Calu3 (cell line): ENCODE data around the gene TTC17. TPM values are rescaled to one million over a fixed set of nuclear protein-coding genes. Genes with fewer than 3 reads are reported as not detected.
"Not testable (repeated sequence)": the region's sequence is repeated elsewhere in the genome, so short reads cannot be mapped to it uniquely, and the experiment has no call there.

Experiments
- BruUV-seq: library from RNA; stranded (reverse); fragments of 400-500 nt; replicated peaks from 2 replicates; lab custom pipeline; 2021; lab: Mats Ljungman, UMichigan
- CTCF ChIA-PET: fragments of 300-600 bp; sonication (Branson Sonifier 250); formaldehyde crosslinking; loops from one replicate; lab custom pipeline; 2022; ENCODE audit warnings: antibody characterized with exemption; lab: Charles Lee
- DNase-seq: peaks from one replicate; pipeline ENCODE4 v3.0.0; 2022
- H3K27ac Mint-ChIP-seq: one replicate; pipeline ENCODE4 v1.8.0; 2022; ENCODE audit warnings: mixed read lengths; ENCODE audit not compliant: unreplicated experiment
- H3K27me3 Mint-ChIP-seq: one replicate; pipeline ENCODE4 v1.8.0; 2022; ENCODE audit warnings: mixed read lengths; ENCODE audit not compliant: unreplicated experiment
- H3K36me3 Mint-ChIP-seq: one replicate; pipeline ENCODE4 v1.8.0; 2022; ENCODE audit warnings: mild to moderate bottlenecking, moderate library complexity, mixed read lengths; ENCODE audit not compliant: insufficient read depth, unreplicated experiment
- H3K4me1 Mint-ChIP-seq: one replicate; pipeline ENCODE4 v1.8.0; 2022; ENCODE audit warnings: mild to moderate bottlenecking, low read depth, mixed read lengths; ENCODE audit not compliant: unreplicated experiment
- H3K4me3 Mint-ChIP-seq: one replicate; pipeline ENCODE4 v1.8.0; 2022; ENCODE audit warnings: mild to moderate bottlenecking, low read depth, moderate library complexity, mixed read lengths; ENCODE audit not compliant: unreplicated experiment
- H3K9me3 Mint-ChIP-seq: one replicate; pipeline ENCODE4 v1.8.0; 2022; ENCODE audit warnings: low read depth, mixed read lengths; ENCODE audit not compliant: unreplicated experiment
- CTCF ChIP-seq: fragments of 200-600 bp; IDR thresholded peaks from one replicate; pipeline ENCODE4 v1.8.0; 2022; ENCODE audit warnings: antibody characterized with exemption; ENCODE audit not compliant: unreplicated experiment
- intact Hi-C: fragments of 100-400 bp; cut with micrococcal nuclease; formaldehyde crosslinking; loops from one replicate; pipeline ENCODE4 v1.10.0; 2022; ENCODE audit not compliant: unreplicated experiment
- total RNA-seq: library from RNA; stranded (reverse); gene quantifications from 2 replicates; pipeline ENCODE4 v1.2.3, GENCODE V29; 2022

Gene TTC17
- total RNA-seq, 1 experiment from 2014 or later: 77.7 TPM

- Mint-ChIP-seq H3K4me1 (no peaks in the 10 kb centered on the region), H3K9me3 (no peaks in the 10 kb centered on the region), H3K27ac (no peak overlapping the region), H3K36me3 (peaks cover 30% of the 10 kb centered on the region), H3K4me3 (no peak overlapping the region), H3K27me3 (no peaks in the 10 kb centered on the region)
- no peak for TF ChIP-seq CTCF
- no peak for DNase-seq
- intact Hi-C loops: no loop called here
- no TSS peak for BruUV-seq
- CTCF ChIA-PET: interaction anchor here (0.7 kb wide), 1 partner anchor 326 kb away, joined by 3 read pairs; no protein-coding TSS in a partner anchor
Observed at GRCh38 chr11:43396617-43397016, 37.9 kb downstream of the TTC17 start.

- no peaks in the 10 kb centered on the region for H3K4me1 Mint-ChIP-seq
- H3K36me3 Mint-ChIP-seq: peaks cover 30% of the 10 kb centered on the region
- no TSS peak for BruUV-seq
- no peak overlapping the region for H3K4me3 Mint-ChIP-seq
- intact Hi-C loops: no loop called here
- CTCF ChIA-PET: interaction anchor here (0.5 to 0.7 kb wide), 2 partner anchors 169 to 325 kb away, joined by 3 read pairs; no protein-coding TSS in a partner anchor
- H3K9me3 Mint-ChIP-seq: no peaks in the 10 kb centered on the region
- H3K27me3 Mint-ChIP-seq: no peaks in the 10 kb centered on the region
- TF ChIP-seq CTCF: no peak
- H3K27ac Mint-ChIP-seq: no peak overlapping the region
- no peak for DNase-seq
Observed at GRCh38 chr11:43397251-43397650, 38.5 kb downstream of the TTC17 start.

GRCh38 chr11:43399983-43400630, 41.4 kb downstream of the TTC17 start:
- H3K36me3 Mint-ChIP-seq: peaks cover 38% of the 10 kb centered on the region

GRCh38 chr11:43401252-43401651, 42.5 kb downstream of the TTC17 start:
- Mint-ChIP-seq H3K27me3 (no peaks in the 10 kb centered on the region), H3K36me3 (peaks cover 45% of the 10 kb centered on the region), H3K9me3 (no peaks in the 10 kb centered on the region), H3K4me1 (no peaks in the 10 kb centered on the region), H3K27ac (no peak overlapping the region), H3K4me3 (no peak overlapping the region)
- BruUV-seq: no TSS peak
- intact Hi-C loops: no loop called here
- no peak for TF ChIP-seq CTCF
- no peak for DNase-seq
- CTCF ChIA-PET: no interaction called here

More at GRCh38 chr11:43399983-43400630, 41.4 kb downstream of the TTC17 start:
- no peak for TF ChIP-seq CTCF
- CTCF ChIA-PET: no interaction called here
- H3K9me3 Mint-ChIP-seq: no peaks in the 10 kb centered on the region
- no TSS peak for BruUV-seq
- intact Hi-C loops: no loop called here
- H3K27me3 Mint-ChIP-seq: no peaks in the 10 kb centered on the region
- H3K27ac Mint-ChIP-seq: no peak overlapping the region
- H3K4me3 Mint-ChIP-seq: no peak overlapping the region
- no peaks in the 10 kb centered on the region for H3K4me1 Mint-ChIP-seq
- no peak for DNase-seq

- H3K4me3 Mint-ChIP-seq, H3K27ac Mint-ChIP-seq, BruUV-seq, H3K9me3 Mint-ChIP-seq, H3K27me3 Mint-ChIP-seq, CTCF ChIA-PET, H3K4me1 Mint-ChIP-seq, DNase-seq, intact Hi-C loops: not testable (repeated sequence)
- peaks cover 42% of the 10 kb centered on the region for H3K36me3 Mint-ChIP-seq
Observed at GRCh38 chr11:43401811-43402210, 43.1 kb downstream of the TTC17 start.
